H9 (cell line): ENCODE data around the gene SMIM15. TPM values are rescaled to one million over a fixed set of nuclear protein-coding genes. Genes with fewer than 3 reads are reported as not detected.

ENCODE experiments used
- DNase-seq: peaks from one replicate; pipeline ENCODE4 v3.0.0-alpha.2; 2017
- H2AFZ ChIP-seq: one replicate; pipeline ENCODE4 v1.6.1; 2013; ENCODE audit warnings: mild to moderate bottlenecking, low read length, control low read depth, moderate library complexity
- H2AK5ac ChIP-seq: 2 replicates; pipeline ENCODE4 v1.6.1; 2013; ENCODE audit warnings: low read length, control low read depth, mixed read lengths; ENCODE audit not compliant: insufficient read length
- H2BK120ac ChIP-seq: one replicate; pipeline ENCODE4 v1.6.1; 2013; ENCODE audit warnings: low read depth, mild to moderate bottlenecking, low read length, control low read depth, inconsistent platforms; ENCODE audit not compliant: poor library complexity, severe bottlenecking
- H2BK12ac ChIP-seq: 2 replicates; pipeline ENCODE4 v1.6.1; 2013; ENCODE audit warnings: low read length, control low read depth, mixed read lengths, low read depth; ENCODE audit not compliant: insufficient read length
- H2BK15ac ChIP-seq: 2 replicates; pipeline ENCODE4 v1.6.1; 2013; ENCODE audit warnings: low read depth, low read length, control low read depth
- H2BK20ac ChIP-seq: one replicate; pipeline ENCODE4 v1.6.1; 2013; ENCODE audit warnings: low read depth, mild to moderate bottlenecking, low read length, control low read depth, inconsistent platforms; ENCODE audit not compliant: poor library complexity, severe bottlenecking
- H2BK5ac ChIP-seq: 2 replicates; pipeline ENCODE4 v1.6.1; 2013; ENCODE audit warnings: low read length, control low read depth, mixed read lengths; ENCODE audit not compliant: insufficient read length
- H3K14ac ChIP-seq: 2 replicates; pipeline ENCODE4 v1.6.1; 2013; ENCODE audit warnings: low read length, control low read depth; ENCODE audit not compliant: insufficient read depth
- H3K18ac ChIP-seq: 2 replicates; pipeline ENCODE4 v1.6.1; 2013; ENCODE audit warnings: low read depth, mild to moderate bottlenecking, mixed read lengths, low read length, control low read depth; ENCODE audit not compliant: insufficient read length
- H3K23ac ChIP-seq: 2 replicates; pipeline ENCODE4 v1.6.1; 2013; ENCODE audit warnings: low read length, control low read depth, mixed read lengths, low read depth; ENCODE audit not compliant: insufficient read length
- H3K23me2 ChIP-seq: 2 replicates; pipeline ENCODE4 v1.6.1; 2013; ENCODE audit warnings: low read depth, mild to moderate bottlenecking, mixed read lengths, low read length, control low read depth; ENCODE audit not compliant: insufficient read length, poor library complexity, severe bottlenecking
- H3K27ac ChIP-seq: 2 replicates; pipeline ENCODE4 v1.5.1; 2013; ENCODE audit warnings: low read length, control low read depth, mixed read lengths, low read depth; ENCODE audit not compliant: insufficient read length
- H3K27me3 ChIP-seq: 2 replicates; pipeline ENCODE4 v1.6.1; 2013; ENCODE audit warnings: low read length, control low read depth, inconsistent platforms; ENCODE audit not compliant: insufficient read depth
- H3K4ac ChIP-seq: 2 replicates; pipeline ENCODE4 v1.6.1; 2013; ENCODE audit warnings: low read depth, mild to moderate bottlenecking, control low read depth, inconsistent platforms, low read length, moderate library complexity
- H3K4me1 ChIP-seq: 2 replicates; pipeline ENCODE4 v1.6.1; 2013; ENCODE audit warnings: low read length, control low read depth, inconsistent platforms; ENCODE audit not compliant: insufficient read depth
- H3K4me2 ChIP-seq: 2 replicates; pipeline ENCODE4 v1.6.1; 2013; ENCODE audit warnings: low read length, control low read depth, mixed read lengths; ENCODE audit not compliant: insufficient read length, insufficient read depth
- H3K56ac ChIP-seq: 2 replicates; pipeline ENCODE4 v1.6.1; 2013; ENCODE audit warnings: low read depth, mild to moderate bottlenecking, mixed read lengths, low read length, control low read depth; ENCODE audit not compliant: insufficient read length
- H3K79me1 ChIP-seq: 2 replicates; pipeline ENCODE4 v1.6.1; 2013; ENCODE audit warnings: low read depth, mild to moderate bottlenecking, moderate library complexity, low read length, control low read depth, inconsistent platforms; ENCODE audit not compliant: insufficient read depth, poor library complexity, severe bottlenecking
- H3K79me2 ChIP-seq: 2 replicates; pipeline ENCODE4 v1.6.1; 2013; ENCODE audit warnings: low read length, control low read depth, inconsistent platforms; ENCODE audit not compliant: insufficient read depth
- H3K9ac ChIP-seq: 2 replicates; pipeline ENCODE4 v1.6.1; 2013; ENCODE audit warnings: low read length, control low read depth, mixed read lengths; ENCODE audit not compliant: insufficient read length; ENCODE audit errors: extremely low read depth
- H3K9me3 ChIP-seq: one replicate; pipeline ENCODE4 v1.6.1; 2013; ENCODE audit warnings: low read depth, low read length, inconsistent platforms; ENCODE audit not compliant: control insufficient read depth
- H3T11ph ChIP-seq: one replicate; pipeline ENCODE4 v1.6.1; 2013; ENCODE audit warnings: mild to moderate bottlenecking, low read length, control low read depth, inconsistent platforms
- H4K20me1 ChIP-seq: one replicate; pipeline ENCODE4 v1.6.1; 2013; ENCODE audit not compliant: control insufficient read depth, insufficient read length, insufficient read depth
- H4K5ac ChIP-seq: 2 replicates; pipeline ENCODE4 v1.6.1; 2013; ENCODE audit warnings: low read depth, mild to moderate bottlenecking, mixed read lengths, low read length, control low read depth; ENCODE audit not compliant: insufficient read length
- H4K8ac ChIP-seq: replicated peaks from 2 replicates; pipeline ENCODE4 v1.6.1; 2013; ENCODE audit warnings: low read length, control low read depth, mixed read lengths, low read depth; ENCODE audit not compliant: insufficient read length
- H4K91ac ChIP-seq: 2 replicates; pipeline ENCODE4 v1.6.1; 2013; ENCODE audit warnings: low read depth, mild to moderate bottlenecking, moderate library complexity, mixed read lengths, low read length, control low read depth; ENCODE audit not compliant: insufficient read length
- H3K27ac Mint-ChIP-seq, 3 experiments: 2 replicates in 2 of 3; 3 replicates in 1 of 3; pipeline ENCODE4 v1.8.0; 2020 to 2021; ENCODE audit warnings: mixed read lengths in 3 of 3, mild to moderate bottlenecking in 1 of 3, moderate library complexity in 1 of 3
- H3K27me3 Mint-ChIP-seq: 2 replicates; pipeline ENCODE4 v1.8.0; 2021; ENCODE audit warnings: low read depth, mild to moderate bottlenecking, moderate library complexity, mixed read lengths
- H3K36me3 Mint-ChIP-seq, 3 experiments: 2 replicates in 2 of 3; 3 replicates in 1 of 3; pipeline ENCODE4 v1.8.0; 2020 to 2021; ENCODE audit warnings: low read depth in 3 of 3, mixed read lengths in 3 of 3; ENCODE audit not compliant: insufficient read depth in 1 of 3
- H3K4me1 Mint-ChIP-seq, 2 experiments: 2 replicates each; pipeline ENCODE4 v1.8.0; 2020; ENCODE audit warnings: mixed read lengths in 2 of 2
- H3K4me3 Mint-ChIP-seq, 2 experiments: 2 replicates in 1 of 2; 3 replicates in 1 of 2; pipeline ENCODE4 v1.8.0; 2020 to 2021; ENCODE audit warnings: mild to moderate bottlenecking in 2 of 2, mixed read lengths in 2 of 2, moderate library complexity in 1 of 2
- H3K9me3 Mint-ChIP-seq, 2 experiments: 2 replicates in 1 of 2; 3 replicates in 1 of 2; pipeline ENCODE4 v1.8.0; 2020; ENCODE audit warnings: mild to moderate bottlenecking in 2 of 2, mixed read lengths in 2 of 2, moderate library complexity in 1 of 2
- WGBS: extraction: QIAGEN DNeasy Blood & Tissue Kit; methylation state at CpG from one replicate; pipeline ENCODE4 v1.1.7; 2013; ENCODE audit warnings: missing lambda C conversion rate, low lambda C conversion rate, mixed read lengths; ENCODE audit not compliant: insufficient read length; ENCODE audit errors: extremely low coverage; 5-methylcytosine and 5-hydroxymethylcytosine counted together
- total RNA-seq: library from RNA; stranded (reverse); gene quantifications from 2 replicates; pipeline ENCODE4 v1.2.1, GENCODE V29; 2021
- TF ChIP-seq, protein P1 (sequence below): fragments of 200-600 bp; sonication (generic); conservative IDR thresholded peaks from 3 replicates; pipeline ENCODE4 v1.8.0; 2021; ENCODE audit warnings: antibody characterized with exemption, mild to moderate bottlenecking

SMIM15 gene
- total RNA-seq, 1 experiment from 2014 or later: 75.3 TPM

DNA sequence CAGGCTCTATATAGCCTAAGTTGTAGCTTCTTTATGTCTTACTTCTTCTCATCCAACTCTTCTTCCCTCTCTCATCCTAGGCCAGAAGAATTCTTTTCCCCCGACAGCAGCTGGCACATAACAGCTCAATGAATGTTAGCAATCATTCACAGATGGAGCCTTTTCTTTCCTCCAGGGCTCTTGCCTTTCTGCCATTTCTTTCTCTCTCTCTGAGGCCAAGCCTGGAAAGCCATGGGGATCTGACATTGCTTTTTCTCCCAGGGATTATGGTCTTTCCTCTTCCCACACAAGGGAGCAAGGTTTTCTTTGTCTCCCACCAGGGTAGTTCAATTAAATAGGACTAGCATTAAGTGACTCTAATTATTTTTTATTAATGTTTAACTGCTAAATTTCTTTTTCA lies 20.5 kb downstream of the SMIM15 start:
- Mint-ChIP-seq H3K4me1 (peaks cover 2 to 11% of the 10 kb centered on the region in 2 experiments; a peak in 3 of 4 replicates), H3K4me3 (no peak overlapping the region), H3K36me3 (no peaks in the 10 kb centered on the region), H3K9me3 (no peaks in the 10 kb centered on the region), H3K27ac (no peak overlapping the region; a peak in 1 of 7 replicates), H3K27me3 (no peaks in the 10 kb centered on the region)
- DNase-seq: no peak
- Histone ChIP-seq H3T11ph (no peak overlapping the region), H3K18ac (no peak overlapping the region), H3K56ac (no peak overlapping the region), H2BK15ac (no peak overlapping the region), H3K4me2 (no peak overlapping the region), H2BK12ac (no peak overlapping the region), H2AFZ (no peak overlapping the region), H3K79me1 (no peaks in the 10 kb centered on the region), H4K5ac (no peak overlapping the region), H2BK5ac (no peak overlapping the region), H4K20me1 (no peaks in the 10 kb centered on the region), H3K9ac (no peak overlapping the region), H2BK120ac (no peak overlapping the region), H4K8ac (no peak overlapping the region), H3K4ac (no peak overlapping the region), H3K79me2 (no peaks in the 10 kb centered on the region), H3K23ac (no peak overlapping the region), H2AK5ac (no peak overlapping the region), H2BK20ac (no peak overlapping the region), H3K23me2 (no peaks in the 10 kb centered on the region), H4K91ac (no peak overlapping the region), H3K4me1 (no peaks in the 10 kb centered on the region), H3K14ac (no peak overlapping the region), H3K27me3 (no peaks in the 10 kb centered on the region), H3K9me3 (no peaks in the 10 kb centered on the region), H3K27ac (no peak overlapping the region)
- TF ChIP-seq, protein P1, sequence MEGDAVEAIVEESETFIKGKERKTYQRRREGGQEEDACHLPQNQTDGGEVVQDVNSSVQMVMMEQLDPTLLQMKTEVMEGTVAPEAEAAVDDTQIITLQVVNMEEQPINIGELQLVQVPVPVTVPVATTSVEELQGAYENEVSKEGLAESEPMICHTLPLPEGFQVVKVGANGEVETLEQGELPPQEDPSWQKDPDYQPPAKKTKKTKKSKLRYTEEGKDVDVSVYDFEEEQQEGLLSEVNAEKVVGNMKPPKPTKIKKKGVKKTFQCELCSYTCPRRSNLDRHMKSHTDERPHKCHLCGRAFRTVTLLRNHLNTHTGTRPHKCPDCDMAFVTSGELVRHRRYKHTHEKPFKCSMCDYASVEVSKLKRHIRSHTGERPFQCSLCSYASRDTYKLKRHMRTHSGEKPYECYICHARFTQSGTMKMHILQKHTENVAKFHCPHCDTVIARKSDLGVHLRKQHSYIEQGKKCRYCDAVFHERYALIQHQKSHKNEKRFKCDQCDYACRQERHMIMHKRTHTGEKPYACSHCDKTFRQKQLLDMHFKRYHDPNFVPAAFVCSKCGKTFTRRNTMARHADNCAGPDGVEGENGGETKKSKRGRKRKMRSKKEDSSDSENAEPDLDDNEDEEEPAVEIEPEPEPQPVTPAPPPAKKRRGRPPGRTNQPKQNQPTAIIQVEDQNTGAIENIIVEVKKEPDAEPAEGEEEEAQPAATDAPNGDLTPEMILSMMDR: no peak
- WGBS: no CpG with 5 or more reads among the region's 1 CpG
